ENCODE results near the gene METTL3.

The METTL3 gene

GRCh38 chr14:21527318-21527679 is 16.2 kb upstream of the METTL3 start:
- in situ Hi-C loops (cut with MboI; ENCODE audit: low sequenced_read_pairs) = no loop called here

- in situ Hi-C loops (cut with MboI; ENCODE audit: low sequenced_read_pairs) = no loop called here
Measured at GRCh38 chr14:21526672-21527317, 15.7 kb upstream of the METTL3 start.

- in situ Hi-C loops (cut with MboI; ENCODE audit: low sequenced_read_pairs) = no loop called here
Measured at GRCh38 chr14:21525962-21526671, 15.0 kb upstream of the METTL3 start, which contains the start of gene SALL2. Gene SALL2 (minus strand): TSS chr14:21526346. CDS start chr14:21526127, 219 bp downstream.

DNA sequence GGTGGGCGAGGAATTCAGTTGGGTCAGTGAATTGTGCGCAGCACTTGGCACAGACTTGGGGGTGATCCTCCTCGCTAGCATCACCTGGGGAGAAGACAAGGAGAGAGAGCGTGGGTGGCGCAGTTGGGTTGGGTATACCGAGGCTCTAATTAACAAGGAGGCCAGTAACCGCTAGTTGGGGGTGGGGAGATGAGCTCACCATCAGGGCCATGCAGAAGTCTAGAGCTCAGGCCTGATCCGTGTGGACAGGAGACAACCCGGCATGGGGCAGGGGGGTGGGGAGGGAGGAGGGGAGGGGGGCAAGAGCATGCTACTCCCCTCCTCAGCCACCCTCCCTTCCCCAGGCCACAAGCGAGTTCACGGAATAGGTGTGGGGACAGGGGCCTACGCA is 14.4 kb upstream of the METTL3 start:
- in situ Hi-C loops (cut with MboI; ENCODE audit: low sequenced_read_pairs) = no loop called here

GRCh38 chr14:21524575-21525490 is 13.7 kb upstream of the METTL3 start:
- in situ Hi-C loops (cut with MboI; ENCODE audit: low sequenced_read_pairs) = no loop called here

DNA sequence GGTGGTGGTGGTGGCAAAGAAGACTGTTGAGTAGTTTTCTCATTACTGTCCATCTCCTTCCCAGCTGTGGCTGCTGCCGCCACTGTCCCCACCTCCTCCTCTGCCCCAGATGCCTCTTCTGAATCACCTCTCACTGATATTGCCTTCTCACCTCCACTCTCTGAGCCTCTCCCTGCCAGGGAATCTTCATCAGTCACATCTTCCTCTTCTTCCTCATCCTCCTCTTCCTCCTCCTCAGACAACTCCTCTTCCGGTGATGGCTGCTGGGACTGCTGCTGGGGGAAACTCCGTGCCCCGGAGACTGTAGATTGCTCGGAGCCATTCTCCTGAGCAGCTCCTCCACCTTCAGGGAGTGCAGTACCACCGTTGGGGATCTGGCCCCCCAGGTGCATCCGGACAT is 12.1 kb upstream of the METTL3 start:
- in situ Hi-C loops (cut with MboI; ENCODE audit: low sequenced_read_pairs) = no loop called here

DNA sequence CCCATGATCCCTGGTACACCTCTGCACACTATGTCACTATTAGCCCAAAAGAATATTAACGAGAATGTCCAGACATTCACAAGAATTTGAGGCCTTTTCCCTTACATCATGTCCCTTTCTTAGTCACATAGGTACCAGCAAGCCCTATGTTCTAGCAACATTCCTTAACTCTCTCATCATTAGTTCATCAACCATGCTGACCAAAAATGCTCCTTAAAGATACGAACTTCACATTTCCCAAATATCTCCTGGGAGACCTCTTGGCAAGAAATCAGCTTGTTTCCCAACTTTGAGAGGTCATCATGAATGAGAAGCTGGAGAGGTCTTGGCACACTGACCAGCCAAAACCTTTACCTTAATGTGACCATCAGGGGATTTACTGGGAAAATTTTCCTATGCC is 10.4 kb upstream of the METTL3 start:
- in situ Hi-C loops (cut with MboI; ENCODE audit: low sequenced_read_pairs) = no loop called here

GRCh38 chr14:21520767-21521166 is 9.6 kb upstream of the METTL3 start:
- in situ Hi-C loops (cut with MboI; ENCODE audit: low sequenced_read_pairs) = no loop called here

DNA sequence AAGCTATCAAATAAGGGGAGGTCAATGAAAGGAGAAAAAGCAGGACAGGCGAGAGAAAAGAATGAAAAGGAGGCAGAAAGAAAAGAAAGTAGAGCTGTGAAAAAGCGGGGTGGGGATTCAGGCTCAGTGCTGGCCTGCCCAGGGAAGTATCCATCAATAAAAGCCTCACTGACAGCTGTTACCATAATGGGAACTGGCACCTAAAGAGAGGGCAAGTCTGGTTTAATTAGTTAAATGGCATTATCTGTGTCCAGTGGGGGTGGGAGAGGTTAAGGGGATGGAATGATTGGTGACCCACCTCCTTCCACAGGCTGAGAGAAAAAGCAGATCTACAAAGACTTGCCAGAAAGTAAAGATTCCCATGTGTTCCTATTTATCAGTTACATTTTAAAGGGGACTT is 7.6 kb upstream of the METTL3 start:
- in situ Hi-C loops (cut with MboI; ENCODE audit: low sequenced_read_pairs) = no loop called here

GRCh38 chr14:21514341-21514740 is 3.2 kb upstream of the METTL3 start:
- in situ Hi-C loops (cut with MboI; ENCODE audit: low sequenced_read_pairs) = no loop called here

DNA sequence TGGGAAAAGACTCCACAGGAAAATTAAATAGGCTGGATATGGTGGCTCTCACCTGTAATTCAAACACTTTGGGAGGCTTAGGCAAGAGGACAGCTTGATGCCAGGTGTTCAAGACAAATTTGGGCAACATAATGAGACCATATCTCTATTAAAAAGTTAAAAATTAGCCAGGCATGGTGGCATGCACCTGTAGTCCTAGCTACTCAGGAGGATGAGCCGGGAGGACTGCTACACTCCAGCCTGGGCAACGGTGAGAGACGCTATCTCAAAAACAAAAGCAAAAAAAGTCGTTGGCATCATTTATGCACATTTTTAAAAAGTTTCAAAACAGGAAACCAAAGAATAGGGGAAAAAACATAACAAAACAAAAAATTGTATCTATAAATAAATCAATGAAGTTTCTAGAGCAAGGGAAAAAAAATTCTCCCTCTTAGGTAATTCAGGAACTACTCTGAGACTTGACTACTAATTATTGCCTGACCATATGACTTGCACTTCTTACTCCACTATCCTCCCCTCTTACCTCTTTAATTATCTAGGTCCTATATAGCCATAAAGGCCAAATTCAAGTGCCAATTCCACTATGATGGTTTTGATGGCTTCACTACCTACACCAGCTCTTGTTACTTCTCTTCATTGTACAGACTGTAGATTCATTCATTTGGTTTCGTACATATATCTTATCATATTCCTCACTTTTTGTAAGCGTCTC is 1.6 kb downstream of the METTL3 start:
- in situ Hi-C loops (cut with MboI; ENCODE audit: low sequenced_read_pairs) = no loop called here

GRCh38 chr14:21506557-21506956 is 4.6 kb downstream of the METTL3 start:
- in situ Hi-C loops (cut with MboI; ENCODE audit: low sequenced_read_pairs) = no loop called here

DNA sequence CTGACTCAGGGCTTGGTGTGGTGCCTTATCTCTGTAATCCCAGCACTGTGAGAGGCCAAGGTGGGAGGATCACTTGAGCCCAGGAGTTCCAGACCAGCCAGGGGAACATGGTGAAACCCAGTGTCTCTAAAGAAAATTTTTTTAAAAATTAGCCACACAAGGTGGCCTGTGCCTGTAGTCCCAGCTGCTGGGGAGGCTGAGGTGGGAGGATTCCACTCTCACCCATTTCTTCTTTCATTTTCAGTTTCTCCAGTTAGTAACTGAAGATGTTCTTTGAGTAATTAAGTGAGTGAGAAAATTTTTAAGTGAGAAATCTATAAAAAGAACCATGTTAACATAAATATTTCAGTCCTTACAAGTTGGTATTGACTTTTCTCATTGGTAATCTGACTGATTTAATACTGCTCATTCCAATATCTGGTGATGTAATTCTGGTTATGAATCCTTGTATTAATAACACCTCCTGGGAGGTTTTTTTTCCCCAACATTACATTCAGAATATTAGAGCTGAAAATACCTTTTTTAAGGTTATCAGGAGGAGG is 6.1 kb downstream of the METTL3 start:
- in situ Hi-C loops (cut with MboI; ENCODE audit: low sequenced_read_pairs) = no loop called here

- in situ Hi-C loops (cut with MboI; ENCODE audit: low sequenced_read_pairs) = no loop called here
Measured at GRCh38 chr14:21503376-21503775, 7.8 kb downstream of the METTL3 start.

DNA sequence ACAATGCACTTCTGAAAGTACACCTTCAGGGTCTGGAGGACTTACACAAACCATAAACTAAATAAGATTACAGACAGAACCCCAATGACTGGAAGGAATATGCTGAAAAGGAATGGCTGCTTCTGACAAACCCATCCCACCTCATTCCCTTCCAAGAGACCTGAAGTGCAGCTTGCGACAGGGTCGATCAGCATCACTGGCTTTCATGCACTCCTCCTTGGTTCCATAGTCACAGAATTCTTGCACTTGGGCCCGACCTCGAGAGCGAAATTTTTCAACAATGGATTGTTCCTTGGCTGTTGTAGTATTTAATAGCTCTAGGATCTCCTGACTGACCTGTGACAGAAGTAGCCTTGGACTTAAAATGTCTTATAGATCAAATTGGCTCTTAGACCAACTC is 9.6 kb downstream of the METTL3 start:
- in situ Hi-C loops (cut with MboI; ENCODE audit: low sequenced_read_pairs) = no loop called here

GRCh38 chr14:21498540-21499526 is 12.3 kb downstream of the METTL3 start:
- in situ Hi-C loops (cut with MboI; ENCODE audit: low sequenced_read_pairs) = no loop called here

DNA sequence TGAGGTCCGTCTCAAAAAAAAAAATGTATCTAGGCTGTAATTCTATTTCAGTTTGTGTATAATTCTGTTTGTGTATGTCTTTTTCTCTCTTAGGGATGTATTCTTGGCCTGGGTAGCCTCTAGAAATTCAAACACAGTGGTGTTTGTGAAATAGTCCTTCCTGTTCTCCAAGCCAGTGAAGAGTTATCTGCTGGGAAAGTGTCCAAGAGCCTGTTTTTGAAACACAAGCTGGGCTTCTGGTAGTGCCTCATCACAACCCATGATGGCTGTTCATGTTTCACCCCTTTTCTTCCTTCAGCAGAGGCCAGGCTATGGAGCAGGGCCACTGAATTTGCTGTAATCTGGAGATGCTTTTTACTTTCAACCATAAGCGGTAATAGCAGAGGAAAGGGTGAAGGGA is 14.7 kb downstream of the METTL3 start:
- in situ Hi-C loops (cut with MboI; ENCODE audit: low sequenced_read_pairs) = no loop called here

- in situ Hi-C loops (cut with MboI; ENCODE audit: low sequenced_read_pairs) = no loop called here
Measured at GRCh38 chr14:21494902-21495762, 16.0 kb downstream of the METTL3 start.

DNA sequence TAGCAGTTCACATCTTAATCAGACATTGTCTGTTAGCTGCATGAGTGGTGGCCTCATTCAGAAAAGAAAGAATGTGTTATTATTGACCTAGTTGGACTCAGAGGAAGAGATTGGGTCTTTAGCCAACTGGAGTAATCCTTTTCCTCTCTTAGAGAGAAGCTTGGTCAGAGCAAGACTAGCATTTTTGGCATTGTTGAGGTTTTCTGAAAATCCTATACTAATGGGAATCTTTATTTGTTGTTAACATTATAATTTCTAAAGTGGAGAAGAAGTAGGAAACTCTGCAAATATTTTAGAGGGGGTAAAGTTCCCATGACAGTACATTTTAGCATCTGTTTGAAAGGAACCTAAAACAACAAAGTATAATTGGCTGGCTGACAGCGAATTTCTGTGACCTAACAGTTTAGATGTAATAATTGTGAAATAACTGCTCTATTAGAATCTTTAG is 24.5 kb downstream of the METTL3 start:
- in situ Hi-C loops (cut with MboI; ENCODE audit: low sequenced_read_pairs) = no loop called here

Data from HL-60/S4 treated with phorbol 12-myristate 13-acetate at 8.2 ng/mL for 4 days and 3 days (cell line).